ENCODE data around the gene SERP2. TPM values are rescaled to one million over a fixed set of nuclear protein-coding genes. Genes with fewer than 3 reads are reported as not detected.

Gene SERP2
- total and polyA plus RNA-seq, 9 of the 15 experiments (the other 6 are each of a cell fraction or from before 2014, with no cell fraction given), result 0.13 TPM; not detected in 8

DNA sequence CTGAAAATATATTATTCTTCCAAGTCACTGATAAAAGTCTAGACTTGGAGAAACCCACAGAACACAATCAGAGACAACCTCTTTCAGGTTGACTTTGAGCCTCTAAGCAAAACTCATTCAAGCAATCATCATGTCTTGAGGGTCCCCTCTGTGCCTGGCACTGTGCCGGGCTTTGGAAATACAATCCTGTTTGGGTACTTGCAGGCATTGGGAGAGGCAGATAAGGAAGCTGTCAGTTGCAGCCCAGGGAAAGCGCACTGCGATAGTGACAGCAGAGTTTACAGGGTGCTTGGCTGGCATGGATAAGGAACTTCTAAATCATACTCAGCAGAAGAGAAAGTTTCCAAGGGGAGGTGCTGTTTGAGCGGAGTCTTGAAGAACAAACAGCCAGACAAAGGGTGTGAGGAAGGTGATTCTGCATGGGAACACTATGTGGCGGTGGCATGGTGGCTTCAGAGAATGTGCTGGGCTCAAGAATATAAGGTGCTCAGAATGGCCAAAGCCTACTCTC, 9.1 kb downstream of the SERP2 start (continued):
- no peak for TF ChIP-seq RBM25 (IDR thresholded peaks at IDR 0.05; ENCODE audit: low read depth, low read length, severe bottlenecking)
- TF ChIP-seq NCOA2 (IDR thresholded peaks at IDR 0.05; ENCODE audit: partially characterized antibody in 2 of 2), result no peak
- TF ChIP-seq ZBTB11 (CRISPR knock-in tag; IDR thresholded peaks at IDR 0.05), result 0 out of 6 replicates have a peak, but pooled peaks of 1 of the 3 experiments have one; percentile 48
- no peak for TF ChIP-seq DDX20 (tag; IDR thresholded peaks at IDR 0.05; ENCODE audit: low read depth)
- no peak for TF ChIP-seq RNF219 (CRISPR knock-in tag; IDR thresholded peaks at IDR 0.05)
- TF ChIP-seq BACH1 (tag; IDR thresholded peaks at IDR 0.05), result no peak
- peak; percentile 96 for TF ChIP-seq NFIC (IDR thresholded peaks at IDR 0.05)
- TF ChIP-seq RUNX1 (IDR thresholded peaks at IDR 0.05; ENCODE audit: low read depth), result no peak; the same call in 1 of the 2 replicates
- no peak for TF ChIP-seq ATF1 (CRISPR knock-in tag; IDR thresholded peaks at IDR 0.05)
- TF ChIP-seq ATF1 (tag; IDR thresholded peaks at IDR 0.05), result peak; percentile 50
- peak; percentile 41; the same call in 1 of the 2 replicates for TF ChIP-seq LEF1 (IDR thresholded peaks at IDR 0.05)
- no peak for TF ChIP-seq TCFL5 (CRISPR knock-in tag; conservative IDR thresholded peaks at IDR 0.05)
- no peak for TF ChIP-seq RBM34 (IDR thresholded peaks at IDR 0.05; ENCODE audit: borderline replicate concordance, insufficient read depth, low read length)
- TF ChIP-seq ZNF253 (CRISPR knock-in tag; conservative IDR thresholded peaks at IDR 0.05), result no peak
- TF ChIP-seq, protein P1, sequence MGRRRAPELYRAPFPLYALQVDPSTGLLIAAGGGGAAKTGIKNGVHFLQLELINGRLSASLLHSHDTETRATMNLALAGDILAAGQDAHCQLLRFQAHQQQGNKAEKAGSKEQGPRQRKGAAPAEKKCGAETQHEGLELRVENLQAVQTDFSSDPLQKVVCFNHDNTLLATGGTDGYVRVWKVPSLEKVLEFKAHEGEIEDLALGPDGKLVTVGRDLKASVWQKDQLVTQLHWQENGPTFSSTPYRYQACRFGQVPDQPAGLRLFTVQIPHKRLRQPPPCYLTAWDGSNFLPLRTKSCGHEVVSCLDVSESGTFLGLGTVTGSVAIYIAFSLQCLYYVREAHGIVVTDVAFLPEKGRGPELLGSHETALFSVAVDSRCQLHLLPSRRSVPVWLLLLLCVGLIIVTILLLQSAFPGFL (CRISPR knock-in tag; IDR thresholded peaks at IDR 0.05), result no peak
- TF ChIP-seq TCF7L2 (IDR thresholded peaks at IDR 0.05; ENCODE audit: low read depth, low read length), result no peak
- TF ChIP-seq, protein P2, sequence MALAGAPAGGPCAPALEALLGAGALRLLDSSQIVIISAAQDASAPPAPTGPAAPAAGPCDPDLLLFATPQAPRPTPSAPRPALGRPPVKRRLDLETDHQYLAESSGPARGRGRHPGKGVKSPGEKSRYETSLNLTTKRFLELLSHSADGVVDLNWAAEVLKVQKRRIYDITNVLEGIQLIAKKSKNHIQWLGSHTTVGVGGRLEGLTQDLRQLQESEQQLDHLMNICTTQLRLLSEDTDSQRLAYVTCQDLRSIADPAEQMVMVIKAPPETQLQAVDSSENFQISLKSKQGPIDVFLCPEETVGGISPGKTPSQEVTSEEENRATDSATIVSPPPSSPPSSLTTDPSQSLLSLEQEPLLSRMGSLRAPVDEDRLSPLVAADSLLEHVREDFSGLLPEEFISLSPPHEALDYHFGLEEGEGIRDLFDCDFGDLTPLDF (CRISPR knock-in tag; IDR thresholded peaks at IDR 0.05), result no peak
- no peak for TF ChIP-seq ZFP36 (IDR thresholded peaks at IDR 0.05; ENCODE audit: low read depth, low read length, partially characterized antibody)
- peak in 1 of 2 experiments; percentile 81; a peak in 2 of 4 replicates for TF ChIP-seq TBL1XR1 (IDR thresholded peaks at IDR 0.05; ENCODE audit: low read length in 2 of 2)
- no peak for TF ChIP-seq U2AF2 (optimal IDR thresholded peaks at IDR 0.05; ENCODE audit: low read depth, low read length)
- TF ChIP-seq HCFC1 (IDR thresholded peaks at IDR 0.05; ENCODE audit: low read depth, low read length), result no peak

Measured in K562 (cell line).